ENCODE measurements around the gene THAP5.

DNA sequence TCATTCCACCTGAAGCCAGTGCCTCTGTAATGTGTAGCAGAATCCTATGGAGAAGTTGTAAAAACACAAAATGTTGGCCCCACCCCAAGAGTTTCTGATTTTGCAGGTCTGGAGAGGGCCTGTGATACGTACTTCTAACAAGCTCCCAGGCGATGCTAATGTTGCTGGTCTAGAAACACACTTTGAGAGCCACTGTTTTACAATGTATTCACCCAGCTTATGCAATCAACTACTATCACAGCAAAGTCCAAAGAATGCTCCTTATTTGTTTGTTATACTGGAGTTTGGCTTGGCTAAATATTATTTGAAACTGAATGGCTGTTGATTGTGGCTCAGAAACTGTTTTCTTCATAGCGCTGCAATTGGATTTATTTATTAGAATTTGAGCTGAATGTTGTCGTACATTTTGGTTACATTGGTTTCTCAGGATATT lies 44.5 kb upstream of the THAP5 start:
- TF ChIP-seq, protein P1, sequence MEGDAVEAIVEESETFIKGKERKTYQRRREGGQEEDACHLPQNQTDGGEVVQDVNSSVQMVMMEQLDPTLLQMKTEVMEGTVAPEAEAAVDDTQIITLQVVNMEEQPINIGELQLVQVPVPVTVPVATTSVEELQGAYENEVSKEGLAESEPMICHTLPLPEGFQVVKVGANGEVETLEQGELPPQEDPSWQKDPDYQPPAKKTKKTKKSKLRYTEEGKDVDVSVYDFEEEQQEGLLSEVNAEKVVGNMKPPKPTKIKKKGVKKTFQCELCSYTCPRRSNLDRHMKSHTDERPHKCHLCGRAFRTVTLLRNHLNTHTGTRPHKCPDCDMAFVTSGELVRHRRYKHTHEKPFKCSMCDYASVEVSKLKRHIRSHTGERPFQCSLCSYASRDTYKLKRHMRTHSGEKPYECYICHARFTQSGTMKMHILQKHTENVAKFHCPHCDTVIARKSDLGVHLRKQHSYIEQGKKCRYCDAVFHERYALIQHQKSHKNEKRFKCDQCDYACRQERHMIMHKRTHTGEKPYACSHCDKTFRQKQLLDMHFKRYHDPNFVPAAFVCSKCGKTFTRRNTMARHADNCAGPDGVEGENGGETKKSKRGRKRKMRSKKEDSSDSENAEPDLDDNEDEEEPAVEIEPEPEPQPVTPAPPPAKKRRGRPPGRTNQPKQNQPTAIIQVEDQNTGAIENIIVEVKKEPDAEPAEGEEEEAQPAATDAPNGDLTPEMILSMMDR (IDR thresholded peaks at IDR 0.05), result no peak
- no peak for TF ChIP-seq POLR2A (IDR thresholded peaks at IDR 0.05)
